Anterior cingulate cortex (tissue), 58 donors: Measurements from ENCODE around the gene FBXW8.

Experiments used
- DNase-seq, 58 donors: peaks; one replicate each; lab custom pipeline; 2025; lab: John Stamatoyannopoulos, UW

The FBXW8 gene

DNA sequence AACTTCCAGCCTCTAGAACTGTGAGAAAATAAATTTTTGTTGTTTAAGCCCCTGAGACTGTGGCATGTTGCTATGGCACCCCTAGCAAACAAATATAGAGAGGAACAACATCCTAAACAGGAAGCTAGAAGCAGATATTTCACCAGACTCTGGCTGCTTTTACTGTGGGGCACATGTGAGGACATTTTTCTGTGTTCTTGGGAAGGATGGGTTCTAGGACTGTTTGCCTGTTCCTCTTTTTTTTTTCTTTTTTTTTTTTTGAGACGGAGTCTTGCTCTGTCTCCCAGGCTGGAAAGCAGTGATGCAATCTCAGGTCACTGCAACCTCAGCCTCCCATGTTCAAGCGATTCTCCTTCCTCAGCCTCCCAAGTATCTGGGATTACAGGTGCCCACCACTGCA, 25.3 kb upstream of the FBXW8 start:
- DNase-seq, result no peak

DNA sequence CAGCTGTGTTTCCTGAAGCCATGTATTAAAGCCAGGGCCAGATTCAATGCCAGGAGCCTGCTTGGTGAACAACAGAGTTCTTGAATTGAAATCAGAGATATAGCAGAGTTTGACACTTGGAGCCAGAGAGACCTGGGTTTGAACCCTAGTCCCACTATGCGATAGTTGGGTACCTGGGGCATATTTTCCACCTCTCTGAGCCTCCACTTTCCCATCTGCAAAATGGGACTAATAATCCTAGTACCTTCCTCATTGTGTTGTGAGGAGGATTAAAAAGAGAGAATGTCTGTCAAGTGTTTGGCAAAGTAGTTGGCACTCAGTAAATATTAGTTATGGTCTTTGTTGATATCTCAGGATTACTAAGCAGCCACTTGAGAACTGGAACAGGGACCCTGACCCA, 23.5 kb upstream of the FBXW8 start:
- DNase-seq, result no peak

DNA sequence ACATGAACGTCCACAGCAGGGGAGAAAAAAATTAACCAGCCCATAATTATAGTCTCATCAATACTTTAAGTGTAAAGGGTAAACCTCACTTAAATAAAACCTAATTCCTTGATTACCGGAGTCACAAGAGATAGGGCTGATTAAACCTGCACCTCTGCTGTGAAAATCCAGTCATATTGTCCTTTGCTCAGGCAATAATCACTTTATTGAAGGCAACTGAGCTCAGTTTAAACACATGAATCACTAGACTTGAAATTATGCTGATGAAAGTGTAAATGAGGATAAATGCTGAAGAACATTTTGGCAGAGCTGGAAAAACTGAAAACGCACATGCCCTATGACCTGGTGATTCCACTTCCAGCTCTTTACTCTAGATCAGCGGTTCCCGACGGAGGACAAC, 22.9 kb upstream of the FBXW8 start:
- DNase-seq, result no peak

DNA sequence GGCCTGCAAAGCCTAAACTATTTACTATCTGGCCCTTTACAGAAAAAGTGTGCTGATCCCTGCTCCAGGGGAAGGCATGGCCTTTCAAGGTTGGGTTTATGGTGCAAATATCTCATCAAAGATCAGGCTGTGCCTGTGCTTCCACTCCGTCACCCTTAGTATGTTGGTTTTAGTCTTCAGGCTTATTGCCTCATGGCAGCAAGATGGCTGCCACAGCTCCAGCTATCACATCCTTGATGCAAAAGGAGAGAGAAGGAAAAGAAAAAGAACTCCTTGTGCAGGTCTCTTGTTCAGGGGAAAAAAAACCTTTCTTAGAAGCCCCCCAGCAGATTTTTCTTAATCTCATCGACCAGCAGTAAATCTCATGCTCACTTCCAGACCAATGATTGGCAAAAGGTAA, 20.4 kb upstream of the FBXW8 start:
- no peak for DNase-seq

DNA sequence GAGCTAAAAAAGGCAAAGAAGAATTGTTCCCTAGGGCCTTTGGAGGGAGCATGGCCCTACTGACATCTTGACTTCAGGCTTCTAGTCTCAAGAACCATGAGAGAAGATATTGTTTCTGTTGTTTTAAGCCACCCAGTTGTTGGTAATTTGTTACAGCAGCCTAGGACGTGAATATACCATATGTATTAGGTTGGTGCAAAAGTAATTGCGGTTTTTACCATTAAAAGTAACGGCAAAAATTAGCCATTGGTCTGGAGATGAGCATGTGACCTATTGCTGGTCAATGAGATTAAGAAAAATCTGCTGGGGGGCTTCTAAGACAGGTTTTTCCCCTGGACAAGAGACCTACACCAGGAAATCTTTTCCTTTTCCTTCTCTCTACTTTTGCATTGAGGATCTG, 19.7 kb upstream of the FBXW8 start:
- DNase-seq, result no peak

DNA sequence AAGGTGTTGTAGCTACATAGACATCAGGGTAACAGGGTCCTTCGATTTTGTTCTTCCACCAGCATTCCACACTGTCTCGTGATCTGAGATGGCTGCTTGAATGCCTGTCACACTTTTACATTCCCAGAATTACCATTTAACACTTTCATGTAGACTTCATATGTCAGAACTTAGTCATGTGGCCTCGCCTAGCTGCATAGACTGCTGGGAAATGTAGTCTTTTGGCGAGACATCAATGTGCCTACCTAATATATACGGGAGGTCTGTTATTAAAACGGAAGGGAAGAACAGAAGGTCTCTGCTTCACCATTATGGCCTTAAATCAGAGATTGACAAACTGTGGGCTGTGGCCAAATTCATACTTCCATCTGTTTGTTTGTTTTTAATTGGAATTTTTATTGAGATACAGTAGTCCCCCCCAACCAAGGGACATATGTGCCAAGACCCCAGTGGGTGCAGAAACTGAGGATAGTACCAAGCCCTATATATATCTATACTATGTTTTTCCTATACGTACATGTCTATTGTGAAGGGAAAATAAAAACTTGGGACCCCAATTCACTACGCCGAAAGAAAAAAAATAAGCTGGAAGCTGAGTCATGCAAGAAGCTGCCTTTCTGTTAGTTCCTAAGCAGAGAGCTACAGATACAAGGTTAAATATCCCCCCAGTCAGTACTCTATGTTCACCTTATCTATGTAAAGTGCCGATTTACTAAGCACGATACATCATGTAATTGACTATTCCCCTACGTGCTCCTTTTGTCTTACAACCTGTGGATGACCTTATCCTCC, 18.2 kb upstream of the FBXW8 start:
- DNase-seq, result no peak

DNA sequence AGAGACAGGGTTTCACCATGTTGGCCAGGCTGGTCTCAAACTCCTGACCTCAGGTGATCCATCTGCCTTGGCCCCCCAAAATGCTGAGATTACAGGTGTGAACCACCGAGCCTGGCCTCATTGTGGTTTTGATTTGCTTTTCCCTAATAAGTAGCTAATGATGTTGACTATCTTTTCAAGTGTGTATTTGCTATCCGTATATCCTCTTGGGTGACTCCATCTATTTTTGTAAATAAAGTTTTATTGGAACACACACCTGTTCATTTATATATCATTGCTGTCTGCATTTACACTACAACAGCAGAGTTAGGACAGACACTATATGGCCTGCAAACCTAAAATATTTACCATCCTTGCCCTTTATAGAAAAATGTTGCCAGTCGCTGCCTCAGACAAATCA, 15.8 kb upstream of the FBXW8 start:
- no peak for DNase-seq

DNA sequence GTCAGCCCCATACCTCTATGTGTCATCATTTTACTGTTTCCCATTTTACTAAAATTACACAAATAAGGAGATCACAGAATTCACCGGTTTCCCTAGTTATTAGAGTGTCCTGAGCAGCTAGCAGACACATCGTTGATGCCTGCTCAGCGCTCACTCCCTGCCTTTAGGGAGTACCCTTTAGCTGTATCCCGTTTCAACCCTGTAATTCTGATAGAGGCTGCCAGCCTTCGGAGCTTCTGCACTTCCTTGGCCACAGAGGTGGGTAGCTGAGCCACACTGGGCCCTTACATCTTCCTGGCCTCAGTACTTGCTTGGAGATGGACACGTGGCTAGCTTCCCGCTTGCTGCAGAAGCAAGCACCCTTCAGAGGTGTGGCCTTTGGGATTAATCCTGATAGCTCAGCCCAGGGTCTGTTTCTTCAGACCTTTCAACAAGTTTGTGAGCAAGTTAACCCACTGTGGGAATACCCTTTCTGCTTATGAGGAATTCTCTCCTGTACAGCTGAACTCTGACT, 14.3 kb upstream of the FBXW8 start:
- DNase-seq, result no peak

DNA sequence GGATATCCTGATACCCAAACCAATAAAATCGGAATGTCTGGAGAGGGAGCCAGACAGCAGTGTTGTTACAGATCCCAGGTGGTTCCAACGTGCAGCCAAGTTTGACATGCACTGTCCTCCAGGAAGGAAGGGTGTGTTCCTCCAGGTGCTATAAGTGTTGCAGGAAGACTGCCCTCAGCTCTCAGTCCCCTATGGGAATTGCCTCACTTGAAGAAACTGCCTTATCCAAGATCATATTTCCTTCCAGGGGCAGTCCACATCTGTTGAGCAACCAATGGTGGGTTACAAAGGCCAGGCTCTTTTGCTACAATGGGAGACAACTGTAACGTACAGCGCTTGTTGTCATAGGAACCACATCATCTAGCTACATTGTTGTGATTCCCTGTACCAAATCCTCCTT, 13.3 kb upstream of the FBXW8 start:
- no peak for DNase-seq

DNA sequence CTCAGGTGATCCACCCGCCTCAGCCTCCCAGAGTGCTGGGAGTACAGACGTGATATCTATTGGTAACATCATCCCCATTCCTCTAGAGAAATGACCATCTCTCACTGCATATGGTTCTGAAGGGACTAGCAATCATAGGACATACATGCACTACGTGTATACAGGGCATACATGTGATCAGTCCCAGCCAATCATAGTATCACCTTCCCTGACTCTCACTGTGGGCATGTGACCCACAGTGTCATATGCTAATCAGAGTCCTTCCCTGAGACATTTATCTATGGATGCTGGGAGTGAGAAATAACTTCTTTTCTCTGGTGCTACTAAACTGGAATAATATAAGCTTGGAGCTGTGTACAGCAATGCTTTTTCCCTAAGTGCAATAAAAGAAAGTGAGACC, 12.1 kb upstream of the FBXW8 start:
- no peak for DNase-seq

DNA sequence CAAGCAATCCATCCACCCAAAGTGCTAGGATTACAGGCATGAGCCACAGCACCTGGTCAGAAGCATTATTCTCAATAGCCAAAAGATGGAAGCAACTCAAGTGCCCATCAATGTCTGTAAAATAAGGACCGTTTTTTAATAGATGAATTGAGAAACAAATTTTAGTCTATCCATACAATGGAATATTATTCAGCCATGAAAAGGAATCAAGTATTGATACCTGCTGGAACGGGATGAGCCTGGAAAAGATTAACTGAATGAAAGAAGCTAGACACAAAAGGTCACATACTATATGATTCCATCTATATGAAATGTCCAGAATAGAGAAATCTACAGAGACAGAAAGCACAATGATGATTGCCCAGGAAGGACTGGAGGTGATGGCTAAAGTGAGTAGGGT, 9.1 kb upstream of the FBXW8 start:
- no peak for DNase-seq

DNA sequence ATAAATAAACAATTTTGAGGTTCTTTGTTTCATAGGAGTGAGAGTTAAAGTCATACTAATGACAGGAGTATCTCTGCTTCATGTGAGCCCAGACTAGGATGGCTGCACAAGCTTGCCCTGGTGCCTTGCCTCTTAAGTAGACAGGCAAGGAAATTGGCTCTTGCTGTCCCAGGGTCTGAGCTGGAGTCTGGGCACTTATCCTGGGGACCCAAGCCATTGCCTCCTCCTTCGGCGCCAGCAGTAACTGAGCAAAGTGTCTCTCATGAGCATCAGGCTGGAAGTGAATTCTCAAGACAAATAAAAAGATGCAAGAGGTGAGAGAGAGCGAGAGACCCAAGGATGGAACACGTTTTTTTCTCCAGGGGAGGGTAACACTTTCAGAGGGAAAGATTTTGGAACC, 6.9 kb upstream of the FBXW8 start:
- DNase-seq, result no peak

DNA sequence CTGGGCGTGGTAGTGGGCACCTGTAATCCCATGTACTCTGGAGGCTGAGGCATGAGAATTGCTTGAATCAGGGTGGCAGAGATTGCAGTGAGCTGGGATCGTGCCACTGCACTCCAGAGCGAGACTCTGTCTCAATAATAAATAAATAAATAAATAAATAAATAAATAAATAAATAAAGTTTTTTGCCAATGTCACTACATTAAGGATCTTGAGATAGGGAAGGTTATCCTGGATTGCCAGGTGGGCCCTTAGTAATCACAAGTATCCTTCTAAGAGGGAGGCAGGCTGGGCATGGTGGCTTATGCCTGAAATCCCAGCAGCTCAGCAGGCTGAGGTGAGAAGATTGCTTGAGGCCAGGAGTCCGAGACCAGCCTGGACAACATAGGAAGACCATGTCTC, 4.5 kb upstream of the FBXW8 start:
- DNase-seq, result no peak

DNA sequence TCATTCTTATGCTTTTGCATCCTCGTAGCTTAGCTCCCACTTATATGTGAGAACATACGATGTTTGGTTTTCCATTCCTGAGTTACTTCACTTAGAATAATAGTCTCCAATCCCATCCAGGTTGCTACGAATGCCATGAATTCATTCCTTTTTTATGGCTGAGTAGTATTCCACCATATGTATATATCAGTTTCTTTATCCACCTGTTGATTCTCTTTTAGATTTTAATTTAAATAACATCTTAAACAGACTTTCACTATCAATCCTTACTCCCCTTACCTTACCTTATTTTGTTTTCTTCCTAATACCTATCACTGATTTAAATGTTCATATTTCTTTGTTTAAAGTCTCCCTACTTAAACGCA, 488 bp upstream of the FBXW8 start:
- no peak for DNase-seq

DNA sequence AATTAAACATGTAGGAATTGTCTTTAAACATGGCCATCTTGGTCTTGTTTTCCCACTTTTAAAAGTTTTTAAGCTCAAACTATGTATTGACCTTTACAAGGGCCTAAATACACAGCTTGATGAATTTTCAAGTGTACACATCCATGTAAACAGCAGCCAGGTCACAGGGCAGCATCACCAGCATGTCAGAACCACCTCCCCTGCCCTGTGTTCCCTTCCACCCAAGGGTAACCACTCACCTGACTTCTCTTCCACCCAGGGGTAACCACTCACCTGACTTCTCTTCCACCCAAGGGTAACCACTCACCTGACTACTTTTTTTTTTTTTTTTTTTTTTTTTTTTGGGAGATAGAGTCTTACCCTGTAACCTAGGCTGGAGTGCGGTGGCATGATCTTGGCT, 4.6 kb downstream of the FBXW8 start:
- DNase-seq, result no peak

DNA sequence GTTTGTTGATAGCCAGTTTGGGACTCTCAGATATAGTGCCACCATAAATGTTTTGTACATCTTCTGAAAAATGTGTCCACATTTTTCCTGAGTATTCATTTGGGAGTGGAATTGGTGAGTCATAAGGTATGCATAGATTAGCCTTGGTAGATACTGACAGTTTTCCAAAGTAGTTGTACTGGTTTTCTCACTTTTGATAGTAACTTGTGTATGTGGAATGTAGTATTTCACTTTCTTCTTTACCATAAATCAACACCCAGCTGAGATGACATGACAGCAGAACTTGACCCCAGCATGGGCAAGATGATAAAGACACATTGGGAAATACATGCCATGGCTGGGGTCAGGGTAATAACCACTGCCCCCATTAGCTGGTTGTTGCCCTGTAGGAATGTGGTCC, 5.4 kb downstream of the FBXW8 start:
- DNase-seq, result no peak

DNA sequence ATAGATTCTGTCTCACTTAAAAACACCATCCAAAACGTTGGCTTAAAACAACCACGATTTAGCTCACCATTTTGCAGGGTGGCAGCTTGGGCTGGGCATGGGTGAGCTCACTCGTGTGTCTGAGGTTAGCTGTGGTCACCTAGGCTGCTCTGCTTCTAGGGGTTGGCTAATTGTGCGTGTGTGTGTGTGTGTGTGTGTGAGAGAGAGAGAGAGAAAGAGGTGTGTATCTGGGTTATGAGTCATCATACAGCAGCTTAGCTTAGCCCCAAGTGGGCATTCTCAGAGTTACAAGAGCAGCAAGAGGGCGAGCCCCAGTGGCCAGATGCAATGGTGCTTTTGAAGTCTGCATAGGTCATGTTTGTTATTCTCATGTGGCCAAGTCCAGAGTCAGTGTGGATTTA, 6.0 kb downstream of the FBXW8 start:
- DNase-seq, result no peak

DNA sequence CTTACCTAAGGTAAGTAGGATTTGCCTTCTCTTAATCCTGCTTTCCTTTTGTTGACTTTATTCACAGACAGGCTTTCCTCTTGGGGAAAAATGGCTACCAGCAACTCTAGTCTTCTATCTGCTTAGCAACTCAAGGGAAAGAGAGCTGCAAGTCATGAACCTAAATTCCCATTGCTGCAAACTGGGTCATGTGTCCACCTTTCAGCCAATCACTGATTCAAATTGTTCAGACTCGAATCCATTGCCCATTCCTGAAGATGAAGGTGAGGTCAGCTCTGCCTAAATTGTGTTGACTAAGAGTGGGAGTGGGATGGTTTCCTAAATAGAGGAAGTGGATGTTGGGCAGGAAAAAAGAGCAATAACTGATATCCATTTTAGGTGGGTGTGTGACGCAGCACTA, 7.7 kb downstream of the FBXW8 start:
- no peak for DNase-seq

DNA sequence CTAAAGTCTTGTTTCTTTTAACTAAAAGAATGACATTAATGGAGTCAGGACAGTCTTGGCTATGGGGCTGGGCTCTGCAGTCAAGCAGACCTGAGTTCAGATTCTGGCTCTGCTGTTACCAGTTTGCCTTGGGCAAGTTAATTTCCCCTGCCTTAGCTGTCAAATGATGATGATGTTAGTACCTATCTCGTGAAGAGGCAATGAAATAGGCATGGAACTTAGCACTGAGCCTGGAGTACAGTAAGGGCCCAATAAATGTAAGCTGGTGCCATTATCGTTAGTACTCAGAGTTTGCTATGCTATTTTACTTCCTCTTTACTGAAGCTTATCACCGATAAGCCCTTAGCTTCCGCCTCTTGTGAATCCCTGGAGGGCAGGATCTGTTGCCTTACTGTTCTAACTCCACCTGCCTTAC, 8.5 kb downstream of the FBXW8 start:
- no peak for DNase-seq

DNA sequence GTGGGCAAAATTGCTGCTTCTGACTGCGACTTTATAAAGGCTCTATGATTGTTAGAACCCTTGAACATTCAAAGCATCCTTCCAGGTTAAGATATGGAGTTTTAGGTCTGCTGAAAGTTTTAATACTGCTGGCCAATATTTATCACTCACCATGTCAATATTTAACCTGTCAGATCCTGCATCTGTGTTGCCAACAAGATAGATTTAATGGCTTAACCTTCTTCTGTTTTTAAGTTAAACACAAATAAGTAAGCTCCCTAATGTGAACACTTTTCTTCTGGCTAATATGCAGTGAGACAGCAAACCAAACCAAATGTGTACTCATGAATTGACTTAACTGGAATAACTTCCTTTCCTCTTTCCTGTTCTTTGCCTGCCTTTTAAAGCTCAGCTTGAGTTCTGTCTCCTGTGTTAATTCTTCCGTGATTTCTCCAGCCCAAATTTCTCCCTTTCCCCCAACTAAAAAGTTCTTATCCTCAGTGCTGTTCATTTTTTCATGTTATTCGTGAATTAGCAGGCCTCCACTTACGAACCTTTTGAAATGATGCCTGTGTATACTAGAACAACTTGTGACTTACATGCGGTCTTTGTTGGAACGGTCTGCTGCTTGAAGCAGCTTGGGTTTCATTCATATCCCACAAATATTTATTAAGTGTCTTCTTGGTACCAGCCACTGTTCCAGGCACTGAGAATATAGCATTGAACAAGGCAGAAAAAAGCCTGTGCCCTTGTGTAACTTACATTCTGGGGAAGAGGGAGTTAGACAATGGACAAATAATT, 9.1 kb downstream of the FBXW8 start:
- DNase-seq, result no peak

DNA sequence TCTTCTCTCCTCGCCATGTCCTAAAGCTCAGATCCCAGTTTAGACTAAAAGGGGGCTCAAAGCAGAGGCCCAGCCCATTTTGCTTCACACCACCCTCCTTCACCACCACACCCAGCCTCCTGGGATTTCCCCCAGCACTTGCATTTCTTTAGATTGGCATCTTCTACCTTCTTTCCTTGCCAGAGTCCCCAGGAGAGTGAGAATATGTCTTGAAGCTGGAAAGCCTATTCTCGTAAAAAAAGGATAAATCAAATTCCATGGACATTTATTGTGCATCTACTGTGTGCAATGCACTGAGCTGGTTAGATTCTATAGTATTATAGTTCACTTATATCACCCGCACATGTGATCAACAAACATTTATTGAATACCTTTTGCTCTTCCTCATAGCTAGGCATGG, 10.2 kb downstream of the FBXW8 start:
- DNase-seq, result no peak
